Islet precursor cell (in vitro differentiated cells): ENCODE measurements around the gene CA7.
"Not testable (repeated sequence)": the region's sequence is repeated elsewhere in the genome, so short reads cannot be mapped to it uniquely, and the experiment has no call there.

Source experiments
- DNase-seq: peaks from one replicate; pipeline ENCODE4 v3.0.0-alpha.2; 2018

Gene CA7

DNA sequence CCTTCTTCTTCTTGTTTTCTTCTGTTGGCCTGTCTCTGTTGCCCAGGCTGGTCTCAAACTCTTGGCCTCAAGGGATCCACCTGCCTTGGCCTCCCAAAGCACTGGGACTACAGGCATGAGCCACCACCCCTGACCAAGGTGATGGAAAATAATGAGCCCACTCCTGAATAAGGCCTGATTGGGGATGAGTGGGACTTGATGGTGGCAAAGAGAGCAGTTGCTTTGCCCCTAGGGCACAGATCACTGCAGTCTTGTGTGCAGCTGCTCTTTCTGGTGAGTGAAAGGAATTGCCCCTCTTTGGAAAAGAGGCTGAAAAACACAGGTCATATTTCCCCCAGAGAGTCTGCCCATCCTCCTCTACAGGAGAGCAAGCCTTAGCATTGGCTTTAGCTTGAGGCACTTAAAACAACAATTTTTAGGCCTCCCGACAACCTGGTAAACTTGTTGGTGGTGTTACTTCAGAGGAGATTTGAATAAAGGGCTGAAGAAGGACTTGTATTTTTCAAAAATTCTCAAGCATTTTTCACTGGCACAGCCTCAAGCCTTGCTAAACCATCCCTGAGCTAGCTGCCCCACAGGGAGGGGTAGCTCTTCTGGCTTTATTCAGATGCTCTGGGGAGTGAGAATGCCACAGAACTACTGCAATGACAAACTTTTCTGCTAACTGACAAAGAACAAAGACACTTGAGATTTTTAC is 30.0 kb downstream of the CA7 start:
- peak; percentile 64 for DNase-seq

DNA sequence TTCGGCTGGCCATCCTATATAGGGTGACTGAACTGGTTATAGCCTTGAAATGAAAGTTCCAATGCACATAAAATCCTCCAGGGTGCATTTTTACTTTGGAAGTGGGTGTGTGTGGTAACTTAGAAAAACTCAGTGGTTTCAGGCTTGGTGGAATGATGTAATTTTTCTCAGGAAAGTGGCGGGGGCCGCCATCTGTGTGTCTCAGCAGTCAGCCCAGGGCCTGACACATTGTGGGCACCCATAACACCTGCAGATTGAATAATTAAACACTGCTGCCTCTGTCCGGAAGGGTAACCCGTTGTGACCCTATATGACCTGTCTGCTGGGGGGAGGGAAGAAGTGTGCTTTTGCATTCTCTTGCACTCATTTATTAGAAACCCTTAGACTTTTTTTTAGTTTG is 33.9 kb downstream of the CA7 start:
- DNase-seq: no peak

DNA sequence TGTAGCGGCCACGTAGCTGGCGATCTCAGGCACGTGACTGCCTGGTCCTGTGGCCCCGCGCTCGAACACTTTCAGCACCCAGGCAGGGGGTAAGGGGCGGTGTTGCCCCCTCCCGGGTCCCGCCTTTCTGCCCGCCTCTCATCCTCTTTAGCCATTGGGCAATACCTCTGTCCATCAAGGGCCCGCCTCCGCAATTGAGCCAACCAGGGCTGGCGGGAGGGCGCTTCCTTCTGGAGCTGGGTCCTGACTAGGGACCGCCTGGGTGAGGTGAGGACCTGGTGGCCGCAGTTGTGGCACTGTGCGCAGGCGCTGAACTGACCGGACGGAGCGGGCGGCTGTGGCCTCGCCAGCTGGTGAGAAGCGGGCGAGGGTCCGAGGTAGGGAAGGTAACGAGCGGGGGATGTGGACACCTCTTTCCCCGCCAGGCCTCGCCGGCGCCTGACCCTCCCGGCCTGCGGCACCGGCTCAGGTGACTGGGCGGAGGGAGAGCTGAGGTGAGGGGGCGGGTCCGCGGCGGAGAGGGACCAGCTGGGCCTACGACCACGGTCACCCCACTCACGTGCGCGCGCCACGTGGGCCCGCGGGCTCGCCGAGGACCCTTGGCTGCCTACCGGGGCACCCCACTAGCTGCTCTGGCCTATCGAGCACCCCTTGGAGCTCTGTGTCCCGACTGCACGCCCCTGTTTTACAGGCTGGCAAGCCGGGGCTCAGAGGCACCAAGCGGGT is 36.2 kb downstream of the CA7 start, which contains the start of gene PDP2:
Gene PDP2, plus strand, starts transcription at position 228 of the 726 bp plus-strand sequence. CDS start 3,770 bp downstream, outside the sequence.
- peak; percentile 99 for DNase-seq

DNA sequence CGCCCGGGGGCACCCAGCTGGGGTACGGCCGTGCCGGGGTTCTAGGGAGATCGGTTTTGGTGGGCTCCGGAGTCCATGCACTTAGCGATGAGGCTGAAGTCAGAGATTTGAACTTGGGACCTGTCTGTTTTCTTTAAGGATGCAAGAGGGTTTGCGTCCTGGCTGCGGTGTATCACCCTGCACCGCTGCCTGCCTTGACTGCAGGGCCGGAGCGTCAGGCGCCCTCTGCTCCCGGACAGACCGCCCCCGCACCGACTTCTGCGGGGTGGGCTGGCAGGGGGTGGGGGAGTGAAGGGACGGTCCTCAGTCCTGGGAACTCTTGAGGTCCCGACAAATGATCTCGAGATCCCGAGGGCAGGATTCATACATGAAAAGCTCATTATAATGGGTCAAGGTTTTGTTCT is 36.8 kb downstream of the CA7 start:
- no peak for DNase-seq

DNA sequence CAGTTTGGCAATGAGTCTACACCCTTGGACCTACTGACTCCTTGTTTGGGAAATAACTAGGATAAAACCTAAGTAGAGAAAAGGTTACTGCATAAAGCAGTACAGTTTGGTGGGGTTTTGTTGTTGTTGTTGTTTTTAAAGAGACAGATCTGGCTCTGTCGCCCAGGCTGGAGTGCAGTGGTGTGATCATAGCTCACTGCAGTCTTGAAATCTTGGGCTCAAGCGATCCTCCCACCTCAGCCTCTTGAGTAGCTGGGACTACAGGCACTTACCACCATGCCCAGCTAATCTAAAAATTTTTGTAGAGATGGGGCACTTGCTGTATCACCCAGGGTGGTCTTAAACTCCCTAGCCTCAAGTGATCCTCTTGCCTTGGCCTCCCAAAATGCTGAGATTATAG is 37.3 kb downstream of the CA7 start:
- no peak for DNase-seq

DNA sequence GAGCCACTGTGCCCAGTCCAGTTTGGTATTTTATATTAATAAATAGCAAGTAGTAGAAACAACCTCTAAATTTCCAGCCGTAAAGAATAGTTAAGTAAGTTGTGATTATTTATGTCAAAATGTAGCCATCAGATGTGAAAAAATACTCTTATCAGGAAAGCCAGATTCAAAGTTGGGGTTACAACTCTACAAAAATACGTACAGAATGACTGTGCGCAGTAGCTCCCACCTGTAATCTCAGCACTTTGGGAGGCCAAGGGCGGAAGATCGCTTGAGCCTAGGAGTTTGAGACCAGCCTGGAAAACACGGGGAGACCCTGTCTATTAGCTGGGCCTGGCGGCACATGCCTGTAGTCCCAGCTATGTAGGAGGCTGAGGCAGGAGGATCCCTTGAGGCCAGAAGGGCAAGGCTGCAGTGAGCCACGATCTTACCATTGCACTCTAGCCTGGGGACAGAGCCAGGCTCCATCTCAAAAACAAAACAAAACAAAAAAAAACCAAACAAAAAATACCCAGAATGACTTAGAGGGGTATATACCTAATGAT is 37.8 kb downstream of the CA7 start:
- DNase-seq: no peak

DNA sequence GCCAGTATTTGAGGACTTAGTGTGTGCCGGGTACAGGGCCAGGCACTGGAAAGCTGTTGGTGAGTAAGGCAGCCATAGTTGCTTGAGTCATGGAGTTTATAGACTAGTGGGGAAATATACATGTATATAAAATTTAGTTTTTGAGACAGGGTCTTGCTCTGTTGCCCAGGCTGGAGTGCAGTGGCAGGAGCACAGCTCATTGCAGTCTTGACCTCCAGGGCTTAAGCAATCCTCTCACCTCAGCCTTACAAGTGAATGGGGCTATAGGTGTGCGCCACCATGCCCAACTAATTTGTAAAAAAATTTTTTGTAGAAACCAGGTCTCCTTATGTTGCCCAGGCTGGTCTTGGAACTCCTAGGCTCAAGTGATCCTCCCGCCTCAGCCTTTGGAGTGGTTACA is 38.5 kb downstream of the CA7 start:
- DNase-seq: no peak

DNA sequence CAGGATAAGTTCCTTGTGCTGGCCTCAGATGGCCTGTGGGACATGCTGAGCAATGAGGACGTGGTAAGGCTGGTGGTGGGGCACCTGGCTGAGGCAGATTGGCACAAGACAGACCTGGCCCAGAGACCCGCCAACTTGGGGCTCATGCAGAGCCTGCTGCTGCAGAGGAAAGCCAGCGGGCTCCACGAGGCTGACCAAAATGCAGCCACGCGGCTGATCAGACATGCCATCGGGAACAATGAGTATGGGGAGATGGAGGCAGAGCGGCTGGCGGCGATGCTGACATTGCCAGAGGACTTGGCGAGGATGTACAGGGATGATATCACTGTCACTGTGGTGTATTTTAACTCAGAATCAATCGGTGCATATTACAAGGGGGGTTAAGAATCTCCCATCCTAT is 41.3 kb downstream of the CA7 start:
- no peak for DNase-seq

DNA sequence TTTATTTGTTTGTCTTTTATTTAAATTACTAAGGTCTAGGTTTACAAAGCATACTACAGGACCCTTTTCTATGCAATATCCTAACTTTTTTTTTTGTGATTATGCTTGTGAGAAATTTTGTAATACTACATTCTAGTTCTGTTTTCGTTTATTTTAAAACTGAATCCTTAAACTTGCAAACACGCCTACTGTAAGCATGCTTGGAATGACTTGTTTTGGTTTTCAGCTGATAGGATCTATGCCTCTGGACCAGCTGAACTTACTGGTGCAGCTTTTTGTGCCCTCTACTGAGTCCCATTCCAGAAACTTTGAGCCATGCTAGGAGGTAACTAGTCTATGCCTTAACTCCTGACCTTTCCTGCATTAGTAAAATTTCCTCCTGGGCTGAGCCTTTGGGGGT is 42.1 kb downstream of the CA7 start:
- no peak for DNase-seq

DNA sequence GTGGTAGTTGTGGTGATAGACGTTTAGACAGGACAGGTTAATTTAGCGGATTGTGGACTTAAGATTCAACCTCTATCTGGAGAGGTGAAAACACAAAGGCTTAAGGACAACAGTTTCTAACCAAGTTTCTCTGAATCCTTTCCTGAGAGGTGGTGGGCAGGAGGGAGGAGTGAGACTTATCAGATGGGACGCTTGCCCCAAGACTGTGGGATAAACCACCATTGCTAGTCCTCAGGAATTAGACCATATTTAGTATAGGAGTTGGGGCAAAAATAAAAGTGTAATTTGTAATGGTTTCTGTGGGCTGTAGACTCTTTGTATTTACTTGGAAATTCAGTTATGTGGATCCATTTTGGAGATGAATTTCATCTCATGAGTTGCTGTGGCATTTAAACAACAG is 42.7 kb downstream of the CA7 start:
- no peak for DNase-seq

DNA sequence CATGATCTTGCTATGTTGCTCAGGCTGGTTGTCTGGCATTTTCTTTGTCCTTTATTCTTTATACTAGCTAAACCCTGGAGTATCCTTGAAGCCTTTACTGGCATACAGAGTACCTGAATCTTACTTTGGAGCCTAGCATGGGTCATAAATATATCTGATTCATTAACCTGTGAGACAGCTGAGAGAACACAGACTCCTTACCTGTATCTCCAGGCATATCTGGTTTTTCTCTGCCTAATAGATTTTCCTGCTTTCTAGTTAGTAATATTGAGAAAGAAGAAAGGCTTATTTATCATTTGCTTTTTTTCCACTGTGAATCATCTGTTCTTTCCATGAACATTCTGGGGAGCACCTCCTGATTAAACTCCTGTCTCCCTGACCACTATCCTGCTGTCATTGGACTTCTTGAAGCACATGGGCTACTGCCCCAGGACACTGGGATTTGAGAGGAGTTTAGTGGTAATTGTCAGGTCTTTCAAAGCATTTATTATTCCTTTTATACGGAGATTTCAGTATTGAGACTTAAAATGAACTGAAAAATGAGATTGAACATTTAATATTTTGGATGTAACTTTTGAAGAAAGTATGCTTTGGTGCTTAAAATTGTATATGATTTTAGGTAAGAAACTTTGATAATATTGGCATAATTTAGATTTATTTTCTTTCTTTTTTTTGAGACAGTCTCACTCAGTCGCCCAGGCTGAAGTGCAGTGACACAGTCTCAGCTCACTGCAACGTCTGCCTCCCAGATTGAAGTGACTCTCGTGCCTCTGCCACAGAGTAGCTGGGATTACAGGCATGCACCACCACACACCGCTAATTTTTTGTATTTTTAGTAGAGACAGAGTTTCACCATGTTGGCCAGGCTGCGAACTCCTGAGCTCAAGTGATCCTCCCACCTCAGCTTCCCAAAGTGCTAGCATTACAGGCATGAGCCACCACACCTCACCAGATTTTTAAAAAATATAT is 44.7 kb downstream of the CA7 start:
- no peak for DNase-seq

DNA sequence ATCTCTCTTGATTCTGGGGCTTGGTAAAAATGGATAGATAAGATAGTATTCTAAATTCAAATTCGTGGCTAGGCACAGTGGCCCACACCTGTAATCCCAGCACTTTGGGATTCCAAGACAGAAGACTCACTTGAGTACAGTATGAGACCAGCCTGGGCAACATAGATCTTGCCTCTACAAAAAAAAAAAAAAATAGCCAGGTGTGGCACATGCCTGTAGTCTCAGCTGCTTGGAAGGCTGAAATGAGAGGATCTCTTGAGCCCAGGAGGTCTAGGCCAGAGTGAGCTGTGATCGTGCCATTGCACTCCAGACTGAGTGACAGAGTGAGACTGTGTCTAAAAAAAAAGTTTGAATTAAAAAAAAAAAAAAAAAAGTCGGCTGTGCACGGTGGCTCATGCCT is 45.4 kb downstream of the CA7 start:
- no peak for DNase-seq

DNA sequence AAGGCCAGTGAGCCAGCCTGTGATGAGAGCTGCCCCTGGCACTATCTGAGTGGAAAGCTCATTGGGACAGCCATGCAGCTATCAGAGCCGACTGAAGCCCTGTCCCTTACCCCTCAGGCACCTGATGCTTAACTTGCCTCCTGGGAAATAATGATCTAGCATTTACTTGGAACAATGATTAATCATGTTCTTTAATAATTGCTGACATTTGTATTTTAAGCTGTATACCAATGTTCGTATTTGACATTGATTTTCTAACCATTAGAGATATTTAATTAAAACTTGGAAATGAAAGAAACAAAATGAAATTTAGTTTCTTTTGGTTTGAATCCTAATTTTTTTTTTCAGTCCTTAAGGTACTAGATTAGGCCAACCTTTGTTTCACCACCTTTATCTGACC is 46.6 kb downstream of the CA7 start:
- DNase-seq: no peak

DNA sequence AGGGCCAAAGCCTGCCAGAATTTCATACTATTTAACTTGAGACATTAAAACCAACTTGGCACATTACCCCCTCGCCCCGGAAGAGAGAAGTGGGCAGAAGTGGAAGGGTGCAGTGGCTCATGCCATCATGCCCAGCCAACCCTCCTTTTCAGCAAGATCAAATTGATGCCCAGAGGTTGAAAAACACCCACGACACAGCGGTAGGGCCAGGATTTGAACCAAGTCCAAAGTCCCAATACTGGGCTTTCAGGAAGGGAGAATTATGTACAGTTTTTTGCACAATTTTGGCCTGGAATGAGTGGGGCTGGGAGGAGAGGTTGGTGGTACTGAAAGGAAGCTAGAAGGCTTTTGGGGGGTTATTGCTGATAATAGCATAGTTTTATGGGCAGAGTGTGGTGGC is 47.1 kb downstream of the CA7 start:
- no peak for DNase-seq

DNA sequence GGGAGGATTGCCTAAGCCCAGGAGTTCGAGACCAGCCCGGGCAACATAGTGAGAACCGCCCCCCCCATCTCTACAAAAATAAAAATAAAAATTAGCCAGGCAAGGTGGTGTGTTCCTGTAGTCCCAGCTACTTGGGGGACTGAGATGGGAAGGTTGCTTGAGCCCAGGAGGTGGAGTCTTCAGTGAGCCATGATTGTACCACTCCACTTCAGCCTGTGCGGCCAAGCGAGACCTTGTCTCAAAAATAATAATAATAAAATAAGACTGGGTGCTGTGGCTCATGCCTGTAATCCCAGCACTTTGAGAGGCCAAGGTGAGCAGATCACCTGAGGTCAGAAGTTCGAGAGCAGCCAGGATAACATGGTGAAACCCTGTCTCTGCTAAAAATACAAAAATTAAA is 47.6 kb downstream of the CA7 start:
- DNase-seq: no peak

DNA sequence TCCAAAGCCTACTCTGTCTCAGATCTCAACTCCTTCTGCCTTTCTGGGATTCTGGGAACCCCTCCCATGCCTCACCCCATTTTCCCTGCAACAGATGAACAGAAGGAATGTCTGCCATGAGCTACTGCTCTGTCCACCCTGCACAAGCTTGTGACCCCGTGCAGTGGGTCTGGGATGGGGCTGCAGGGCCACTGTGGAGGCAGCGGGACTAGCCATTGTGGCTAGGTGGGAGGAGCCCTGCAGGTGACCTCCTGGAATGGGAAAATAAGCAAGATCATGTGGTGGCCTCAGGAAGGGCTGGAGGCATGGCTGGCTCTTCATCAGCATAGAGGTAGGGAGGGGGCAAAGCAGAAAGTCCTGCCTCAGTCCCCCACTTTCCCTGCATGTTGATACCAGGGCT is 49.8 kb downstream of the CA7 start:
- DNase-seq: no peak

DNA sequence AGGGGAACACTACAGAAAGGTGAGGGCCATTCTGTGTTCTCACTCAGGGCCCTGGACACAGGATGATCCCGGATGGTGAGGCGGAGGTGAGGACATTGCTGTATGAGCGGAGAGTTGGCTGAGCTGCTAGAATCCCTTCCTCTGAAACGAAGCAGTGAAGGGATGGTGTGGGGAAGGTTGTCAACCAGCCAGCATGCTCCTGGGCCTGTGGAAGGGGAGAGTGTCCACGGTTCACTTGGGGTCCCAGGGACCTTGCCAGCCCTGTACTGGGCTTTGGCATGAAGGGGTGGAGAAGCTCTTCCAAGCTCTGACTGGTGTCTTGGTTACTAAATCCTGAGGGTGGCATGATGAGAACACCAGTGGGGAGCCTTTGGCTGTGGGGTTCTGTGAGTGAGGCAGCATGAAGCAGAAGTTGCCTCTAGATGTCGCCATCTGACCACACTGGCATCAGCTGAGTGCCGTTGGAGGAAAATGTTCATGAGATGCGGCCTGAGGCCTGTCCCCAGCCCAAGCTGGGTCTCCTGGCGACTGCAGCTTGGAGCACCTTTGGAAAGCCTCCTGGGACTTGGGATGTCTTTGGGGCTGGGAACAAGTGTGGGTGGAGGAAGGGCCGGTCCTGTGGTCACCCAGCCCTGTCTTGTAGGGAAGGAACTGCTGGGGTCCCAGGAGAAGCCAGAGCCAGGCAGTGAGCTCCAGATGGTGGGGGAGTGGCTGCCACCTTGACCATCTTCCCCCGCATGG is 50.9 kb downstream of the CA7 start:
- DNase-seq: peak; percentile 83

DNA sequence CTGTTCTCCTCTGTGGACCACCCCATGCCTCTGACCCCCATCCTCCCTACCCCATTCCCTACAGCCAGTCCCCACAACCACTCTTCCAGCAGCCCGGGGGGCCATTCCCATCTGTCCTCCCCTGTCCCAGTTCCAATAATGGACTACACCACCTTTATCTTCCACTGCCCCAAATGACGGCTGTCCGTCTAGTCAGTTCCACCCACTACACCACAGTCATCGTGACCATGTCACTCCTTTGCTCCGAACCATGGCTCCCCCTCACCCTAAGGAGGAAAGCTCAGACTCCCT is 51.4 kb downstream of the CA7 start:
- no peak for DNase-seq

DNA sequence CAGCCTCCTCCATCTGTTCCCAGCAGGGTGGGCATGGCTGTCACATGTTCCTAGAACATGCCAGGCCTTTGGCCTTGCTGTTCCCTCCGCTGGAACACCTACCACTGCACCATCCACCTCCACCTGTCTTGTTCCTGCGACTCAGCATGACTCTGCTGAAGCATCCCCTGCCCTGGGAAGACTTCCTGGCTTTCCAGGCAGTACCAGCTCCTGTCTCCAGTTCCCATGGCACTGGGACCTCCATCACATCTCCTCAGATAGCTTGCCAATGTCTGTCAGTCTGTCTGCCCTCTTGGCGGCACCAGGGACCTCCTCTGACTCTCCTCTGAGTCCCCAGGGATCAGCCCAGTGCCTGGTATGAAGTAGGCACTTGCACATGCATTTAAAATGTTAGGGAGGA is 51.8 kb downstream of the CA7 start:
- no peak for DNase-seq

DNA sequence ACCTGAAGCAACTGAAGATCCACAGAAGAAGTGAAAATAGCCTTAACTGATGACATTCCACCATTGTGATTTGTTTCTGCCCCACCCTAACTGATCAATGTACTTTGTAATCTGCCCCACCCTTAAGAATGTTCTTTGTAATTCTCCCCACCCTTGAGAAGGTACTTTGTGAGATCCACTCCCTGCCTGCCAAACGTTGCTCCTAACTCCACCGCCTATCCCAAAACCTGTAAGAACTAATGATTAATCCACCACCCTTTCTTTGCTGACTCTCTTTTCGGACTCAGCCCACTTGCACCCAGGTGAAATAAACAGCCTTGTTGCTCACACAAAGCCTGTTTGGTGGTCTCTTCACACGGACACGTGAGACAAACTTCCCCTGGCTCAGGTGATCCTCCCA is 52.5 kb downstream of the CA7 start:
- not testable (repeated sequence) for DNase-seq

DNA sequence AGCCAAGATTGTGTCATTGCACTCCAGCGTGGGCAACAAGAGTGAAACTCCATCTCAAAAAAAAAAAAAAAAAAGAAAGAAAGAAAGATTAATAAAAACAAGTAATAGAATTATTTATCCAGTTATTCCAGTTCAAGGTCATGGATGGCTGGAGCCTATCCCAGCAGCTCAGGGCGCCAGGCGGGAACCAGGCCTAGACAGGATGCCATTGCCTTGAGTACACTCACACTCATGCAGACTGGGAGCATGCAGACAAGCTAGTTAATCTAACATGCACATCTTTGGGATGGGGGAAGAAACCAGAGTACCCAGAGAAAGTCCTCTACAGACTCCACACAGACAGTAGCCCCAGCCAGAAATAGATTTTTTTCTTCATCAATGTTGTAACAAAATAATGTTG is 54.0 kb downstream of the CA7 start:
- DNase-seq: no peak

DNA sequence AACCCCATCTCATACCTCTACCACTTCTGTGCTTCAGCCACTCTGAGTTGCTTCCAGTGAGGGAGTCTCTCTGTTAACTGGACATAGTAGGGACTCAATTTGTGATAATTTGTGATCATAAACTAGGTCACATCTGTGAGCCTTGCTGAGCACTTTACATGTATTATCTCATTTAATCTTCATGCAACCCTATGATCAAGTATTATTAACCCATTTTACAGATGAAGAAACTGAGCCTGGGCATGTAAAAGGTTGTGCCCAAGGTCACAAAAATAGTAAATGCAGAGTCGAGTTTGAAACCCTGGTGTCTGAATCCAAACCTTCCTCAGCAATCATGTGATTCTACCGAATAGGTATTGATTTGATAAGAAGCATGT is 54.7 kb downstream of the CA7 start:
- no peak for DNase-seq
